Measurements from ENCODE around the gene SLC6A7. TPM values are rescaled to one million over a fixed set of nuclear protein-coding genes. Genes with fewer than 3 reads are reported as not detected.

The SLC6A7 gene
- total RNA-seq, 1 experiment from 2014 or later, result not detected

DNA sequence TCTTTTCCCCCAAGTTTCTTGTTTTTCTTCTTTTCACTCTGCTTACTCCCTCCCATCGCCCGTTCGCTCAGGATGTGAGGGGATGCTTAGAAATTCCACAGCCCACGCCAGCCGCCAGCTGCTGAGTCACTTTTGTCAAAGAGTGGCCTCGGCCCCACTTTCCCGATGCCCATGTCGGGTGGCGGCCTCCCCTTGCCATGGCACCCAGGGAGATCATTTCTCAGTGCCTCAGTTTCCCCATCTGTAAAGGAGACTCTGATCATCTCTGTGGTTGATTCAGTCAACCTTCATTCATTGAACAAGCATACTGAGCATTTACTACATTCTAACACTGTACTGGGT lies 33.9 kb upstream of the SLC6A7 start:
- Histone ChIP-seq H3K4me2 (no peak overlapping the region), H3K27ac (no peak overlapping the region), H4K20me1 (ENCODE audit: insufficient read depth) (no peaks in the 10 kb centered on the region), H3K36me3 (ENCODE audit: low read depth) (no peaks in the 10 kb centered on the region), H3K4me1 (replicated peaks; ENCODE audit: insufficient read depth) (no peaks in the 10 kb centered on the region), H3F3A (ENCODE audit: insufficient read depth, low read depth) (0 out of 2 replicates have a peak, but pooled peaks cover 4% of the 10 kb centered on the region), H3K27me3 (ENCODE audit: insufficient read depth, low read depth) (peaks cover 9% of the 10 kb centered on the region; the same call in 1 of the 2 replicates), H3K4me3 (no peak overlapping the region), H3K9me2 (ENCODE audit: insufficient read depth) (no peaks in the 10 kb centered on the region), H2AFZ (no peak overlapping the region), H3K9me3 (ENCODE audit: insufficient read depth, low read depth) (no peaks in the 10 kb centered on the region), H3K79me2 (ENCODE audit: low read depth) (no peaks in the 10 kb centered on the region)
- POLR2A ChIA-PET (ENCODE audit: unreplicated experiment), result no interaction called here
- intact Hi-C loops (cut with micrococcal nuclease; ENCODE audit: unreplicated experiment), result no loop called here
- BruUV-seq (replicated peaks), result no TSS peak
- DNase-seq, result no peak
- CTCF ChIA-PET, result no interaction called here
- TF ChIP-seq CTCF (conservative IDR thresholded peaks at IDR 0.05) (no peak), EZH2 (IDR thresholded peaks at IDR 0.05; ENCODE audit: low read depth) (no peak)

- Histone ChIP-seq H3K9me3 (ENCODE audit: insufficient read depth, low read depth) (no peaks in the 10 kb centered on the region), H3K36me3 (ENCODE audit: low read depth) (no peaks in the 10 kb centered on the region), H2AFZ (no peak overlapping the region), H3K79me2 (ENCODE audit: low read depth) (no peaks in the 10 kb centered on the region), H3K9me2 (ENCODE audit: insufficient read depth) (no peaks in the 10 kb centered on the region), H3K4me1 (replicated peaks; ENCODE audit: insufficient read depth) (no peaks in the 10 kb centered on the region), H3K4me3 (no peak overlapping the region), H3F3A (ENCODE audit: insufficient read depth, low read depth) (0 out of 2 replicates have a peak, but pooled peaks cover 4% of the 10 kb centered on the region), H4K20me1 (ENCODE audit: insufficient read depth) (no peaks in the 10 kb centered on the region), H3K27ac (no peak overlapping the region), H3K27me3 (ENCODE audit: insufficient read depth, low read depth) (peaks cover 9% of the 10 kb centered on the region; the same call in 1 of the 2 replicates), H3K4me2 (no peak overlapping the region)
- POLR2A ChIA-PET (ENCODE audit: unreplicated experiment), result no interaction called here
- CTCF ChIA-PET, result no interaction called here
- DNase-seq, result no peak
- intact Hi-C loops (cut with micrococcal nuclease; ENCODE audit: unreplicated experiment), result no loop called here
- no TSS peak for BruUV-seq (replicated peaks)
- no peak for TF ChIP-seq CTCF (conservative IDR thresholded peaks at IDR 0.05)
- TF ChIP-seq EZH2 (IDR thresholded peaks at IDR 0.05; ENCODE audit: low read depth), result no peak
Measured at GRCh38 chr5:150156540-150156939, 33.3 kb upstream of the SLC6A7 start.

DNA sequence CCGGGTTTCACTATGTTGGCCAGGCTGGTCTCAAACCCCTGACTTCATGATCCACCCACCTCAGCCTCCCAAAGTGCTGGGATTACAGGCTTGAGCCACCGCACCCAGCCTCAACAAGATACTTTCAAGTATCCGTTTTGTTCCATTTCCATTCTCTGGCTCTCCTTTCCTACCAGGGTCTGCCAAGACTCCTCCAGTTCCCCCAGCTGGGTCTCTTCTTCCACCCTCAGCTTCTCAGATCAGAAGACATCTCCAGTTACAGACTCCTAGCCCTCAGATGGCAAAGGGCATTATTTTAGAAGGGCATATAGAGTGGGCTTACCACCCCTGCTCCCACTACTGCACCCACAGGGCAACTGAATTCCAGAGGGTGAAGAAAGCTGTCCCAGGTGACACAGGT lies 32.7 kb upstream of the SLC6A7 start:
- intact Hi-C loops (cut with micrococcal nuclease; ENCODE audit: unreplicated experiment), result no loop called here
- H4K20me1 ChIP-seq (ENCODE audit: insufficient read depth), result no peaks in the 10 kb centered on the region
- no TSS peak for BruUV-seq (replicated peaks)
- H3K79me2 ChIP-seq (ENCODE audit: low read depth), result no peaks in the 10 kb centered on the region
- no peak for TF ChIP-seq EZH2 (IDR thresholded peaks at IDR 0.05; ENCODE audit: low read depth)
- no peak for TF ChIP-seq CTCF (conservative IDR thresholded peaks at IDR 0.05)
- no peaks in the 10 kb centered on the region for H3K9me2 ChIP-seq (ENCODE audit: insufficient read depth)
- H3K4me2 ChIP-seq, result no peak overlapping the region
- DNase-seq, result peak in 1 of 2 experiments; percentile 24
- CTCF ChIA-PET, result no interaction called here
- no peaks in the 10 kb centered on the region for H3K36me3 ChIP-seq (ENCODE audit: low read depth)
- H2AFZ ChIP-seq, result no peak overlapping the region
- H3F3A ChIP-seq (ENCODE audit: insufficient read depth, low read depth), result 0 out of 2 replicates have a peak, but pooled peaks cover 4% of the 10 kb centered on the region
- H3K27ac ChIP-seq, result no peak overlapping the region
- POLR2A ChIA-PET (ENCODE audit: unreplicated experiment), result no interaction called here
- no peaks in the 10 kb centered on the region for H3K4me1 ChIP-seq (replicated peaks; ENCODE audit: insufficient read depth)
- H3K27me3 ChIP-seq (ENCODE audit: insufficient read depth, low read depth), result peaks cover 9% of the 10 kb centered on the region; the same call in 1 of the 2 replicates
- no peaks in the 10 kb centered on the region for H3K9me3 ChIP-seq (ENCODE audit: insufficient read depth, low read depth)
- no peak overlapping the region for H3K4me3 ChIP-seq

All from PC-9 (cell line).